ENCODE data around the gene TMEM141. TPM values are rescaled to one million over a fixed set of nuclear protein-coding genes. Genes with fewer than 3 reads are reported as not detected.

TMEM141 gene
- total RNA-seq, 4 donors from 2014 or later: 22.2 to 68.8 (median 54.4) TPM

DNA sequence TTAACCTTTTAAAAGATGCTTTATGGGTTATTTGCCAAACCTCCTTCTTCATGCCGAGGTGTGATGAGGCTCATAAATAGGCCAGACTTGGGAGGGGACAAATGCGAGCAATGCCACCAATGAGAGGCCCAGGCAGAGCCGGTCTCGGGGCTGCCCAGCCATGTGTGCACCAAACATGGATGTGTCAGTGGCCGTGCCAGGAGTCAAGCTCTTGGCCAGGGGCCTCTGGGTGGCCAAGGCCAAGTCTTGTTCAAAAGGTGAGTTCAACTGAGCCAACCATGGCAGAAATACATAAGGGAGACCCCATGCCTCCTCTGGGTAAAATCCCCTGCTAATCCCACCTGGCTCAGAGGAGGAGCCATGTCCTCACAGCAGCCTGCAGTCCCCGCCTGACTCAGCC lies 16.0 kb upstream of the TMEM141 start:
- TF ChIP-seq, protein P1, sequence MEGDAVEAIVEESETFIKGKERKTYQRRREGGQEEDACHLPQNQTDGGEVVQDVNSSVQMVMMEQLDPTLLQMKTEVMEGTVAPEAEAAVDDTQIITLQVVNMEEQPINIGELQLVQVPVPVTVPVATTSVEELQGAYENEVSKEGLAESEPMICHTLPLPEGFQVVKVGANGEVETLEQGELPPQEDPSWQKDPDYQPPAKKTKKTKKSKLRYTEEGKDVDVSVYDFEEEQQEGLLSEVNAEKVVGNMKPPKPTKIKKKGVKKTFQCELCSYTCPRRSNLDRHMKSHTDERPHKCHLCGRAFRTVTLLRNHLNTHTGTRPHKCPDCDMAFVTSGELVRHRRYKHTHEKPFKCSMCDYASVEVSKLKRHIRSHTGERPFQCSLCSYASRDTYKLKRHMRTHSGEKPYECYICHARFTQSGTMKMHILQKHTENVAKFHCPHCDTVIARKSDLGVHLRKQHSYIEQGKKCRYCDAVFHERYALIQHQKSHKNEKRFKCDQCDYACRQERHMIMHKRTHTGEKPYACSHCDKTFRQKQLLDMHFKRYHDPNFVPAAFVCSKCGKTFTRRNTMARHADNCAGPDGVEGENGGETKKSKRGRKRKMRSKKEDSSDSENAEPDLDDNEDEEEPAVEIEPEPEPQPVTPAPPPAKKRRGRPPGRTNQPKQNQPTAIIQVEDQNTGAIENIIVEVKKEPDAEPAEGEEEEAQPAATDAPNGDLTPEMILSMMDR (IDR thresholded peaks at IDR 0.05; ENCODE audit: low read depth): no peak

DNA sequence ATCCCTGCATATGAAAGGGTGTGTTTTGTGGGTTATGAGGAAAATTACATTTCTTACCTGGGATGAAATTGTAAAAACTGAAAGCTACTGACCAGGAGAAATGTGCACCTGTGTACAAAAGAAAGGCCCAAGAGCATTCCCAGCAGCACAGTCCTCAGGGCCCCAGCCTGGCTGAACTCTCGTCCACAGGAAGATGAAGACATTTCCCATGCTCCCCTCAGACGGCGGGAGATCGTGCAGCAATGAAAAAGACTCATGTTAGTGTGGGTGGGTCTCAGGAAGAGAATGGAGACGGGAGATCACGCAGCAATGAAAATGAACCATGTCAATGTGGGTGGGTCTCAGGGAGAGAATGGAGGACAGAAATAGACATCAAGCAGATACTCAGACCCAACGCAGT lies 14.2 kb upstream of the TMEM141 start:
- TF ChIP-seq, protein P1 (IDR thresholded peaks at IDR 0.05; ENCODE audit: low read depth): no peak

DNA sequence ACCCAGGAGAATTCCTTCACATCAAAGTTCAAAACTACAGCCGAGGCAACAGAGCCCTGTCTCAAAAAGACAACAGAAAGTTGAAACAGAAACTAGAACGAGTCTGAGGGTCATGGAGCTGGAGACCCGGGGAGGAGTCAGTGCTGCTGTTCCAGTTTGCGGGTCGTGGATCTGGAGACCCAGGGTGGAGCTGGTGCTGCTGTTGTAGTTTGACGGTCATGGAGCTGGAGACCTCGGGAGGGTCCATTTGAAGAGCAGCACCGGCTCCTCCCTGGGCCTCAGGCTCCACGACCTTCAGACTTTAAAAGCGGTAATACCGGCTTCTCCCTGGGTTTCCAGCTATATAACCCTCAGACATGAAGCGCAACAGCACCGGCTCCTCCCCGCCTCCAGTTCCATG lies 13.8 kb upstream of the TMEM141 start:
- TF ChIP-seq, protein P1 (IDR thresholded peaks at IDR 0.05; ENCODE audit: low read depth): no peak

DNA sequence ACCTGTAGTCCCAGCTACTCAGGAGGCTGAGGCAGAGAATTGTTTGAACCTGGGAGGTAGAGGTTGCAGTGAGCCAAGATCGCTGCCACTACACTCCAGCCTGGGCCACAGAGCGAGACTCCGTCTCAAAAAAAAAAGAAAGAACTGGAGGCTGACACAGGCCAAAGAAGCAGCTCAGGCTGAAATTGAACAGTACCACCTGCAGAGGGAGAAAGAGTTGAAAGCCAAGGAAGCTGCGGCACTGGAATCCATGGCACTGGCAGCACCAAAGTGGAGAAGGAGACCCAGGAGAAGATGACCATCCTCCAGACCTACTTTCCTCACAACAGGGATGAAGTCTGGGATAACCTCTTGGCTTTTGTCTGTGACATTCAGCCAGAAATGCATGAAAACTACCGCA lies 11.3 kb upstream of the TMEM141 start:
- TF ChIP-seq, protein P1 (IDR thresholded peaks at IDR 0.05; ENCODE audit: low read depth): no peak

DNA sequence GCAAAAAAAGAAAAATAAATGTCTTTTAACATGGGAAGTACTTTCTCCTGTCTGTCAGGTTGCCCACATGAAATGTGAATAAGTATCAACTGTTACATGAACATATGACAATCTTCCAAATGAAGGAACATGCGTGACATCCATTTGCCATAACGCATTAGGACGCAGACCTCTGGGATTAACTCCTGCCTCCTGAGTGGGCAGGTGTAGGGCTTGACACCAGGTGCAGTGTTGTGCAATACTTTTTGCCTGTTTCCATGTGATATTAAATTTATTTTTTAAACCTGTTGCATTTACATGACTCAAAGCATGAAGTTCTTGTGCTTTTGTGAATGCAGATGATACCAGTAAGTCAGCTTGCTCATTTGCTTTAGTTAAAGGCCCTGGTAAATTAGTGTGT lies 8.7 kb upstream of the TMEM141 start:
- TF ChIP-seq, protein P1 (IDR thresholded peaks at IDR 0.05; ENCODE audit: low read depth): no peak

DNA sequence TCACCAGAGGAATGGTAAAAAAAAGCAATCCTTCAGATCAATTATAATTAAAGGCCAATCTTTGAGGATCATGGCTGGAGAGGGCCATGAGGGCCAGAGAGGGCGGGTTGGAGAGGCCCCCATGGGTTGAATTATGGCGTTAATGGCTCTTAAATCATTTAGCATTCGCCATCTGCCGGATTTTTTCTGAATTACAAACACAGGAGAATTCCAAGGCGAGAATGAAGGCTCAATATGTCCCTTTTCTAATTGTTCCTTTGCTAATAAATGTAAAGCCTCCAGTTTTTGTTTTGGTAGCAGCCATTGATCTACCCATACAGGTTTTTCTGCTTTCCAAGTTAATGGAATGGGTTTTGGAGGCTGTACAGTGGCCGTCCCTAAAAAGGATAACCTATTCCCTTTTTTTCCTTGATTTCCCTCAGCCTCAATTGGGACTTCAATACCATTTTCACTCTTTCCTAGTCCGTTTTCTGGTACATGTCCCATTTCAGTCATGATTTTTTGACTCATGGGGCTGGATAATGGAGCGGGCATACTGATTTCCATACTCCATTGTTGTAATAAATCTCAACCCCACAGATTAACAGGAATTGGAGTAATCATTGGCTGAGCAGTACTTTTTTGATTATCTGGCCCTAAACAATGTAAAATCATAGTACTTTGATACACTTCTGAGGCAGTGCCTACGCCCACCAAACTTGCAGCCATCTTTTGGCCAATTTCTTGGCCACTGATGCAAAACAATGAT lies 6.7 kb upstream of the TMEM141 start:
- TF ChIP-seq, protein P1 (IDR thresholded peaks at IDR 0.05; ENCODE audit: low read depth): no peak

DNA sequence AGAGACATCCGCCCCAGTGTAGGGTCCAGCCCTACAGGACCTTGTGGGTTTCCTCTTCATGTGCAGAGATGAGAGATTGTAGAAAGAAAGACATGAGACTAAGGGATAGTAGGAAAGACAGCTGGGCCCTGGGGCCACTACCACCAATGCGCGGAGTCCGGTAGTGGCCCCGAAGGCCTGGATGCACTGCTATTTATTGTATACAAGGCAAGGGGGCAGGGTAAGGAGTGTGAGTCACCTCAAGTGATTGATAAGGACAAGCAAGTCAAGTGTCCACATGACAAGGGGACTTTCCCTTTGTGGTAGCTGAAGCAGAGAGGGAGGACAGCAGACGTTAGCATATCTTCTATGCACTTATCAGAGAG lies 6.2 kb upstream of the TMEM141 start:
- TF ChIP-seq, protein P1 (IDR thresholded peaks at IDR 0.05; ENCODE audit: low read depth): no peak
